NCI-H1694 treated with DMSO at 0.1 percent for 48 hours (cell line): ENCODE measurements around the gene RAD50.

Experiments used
- DNase-seq: peaks from one replicate; lab custom pipeline; 2025; lab: John Stamatoyannopoulos, UW

The RAD50 gene

GRCh38 chr5:132661231-132662003, 104.6 kb downstream of the RAD50 start:
- no peak for DNase-seq

GRCh38 chr5:132662004-132662401, 105.2 kb downstream of the RAD50 start:
- DNase-seq = no peak

DNA sequence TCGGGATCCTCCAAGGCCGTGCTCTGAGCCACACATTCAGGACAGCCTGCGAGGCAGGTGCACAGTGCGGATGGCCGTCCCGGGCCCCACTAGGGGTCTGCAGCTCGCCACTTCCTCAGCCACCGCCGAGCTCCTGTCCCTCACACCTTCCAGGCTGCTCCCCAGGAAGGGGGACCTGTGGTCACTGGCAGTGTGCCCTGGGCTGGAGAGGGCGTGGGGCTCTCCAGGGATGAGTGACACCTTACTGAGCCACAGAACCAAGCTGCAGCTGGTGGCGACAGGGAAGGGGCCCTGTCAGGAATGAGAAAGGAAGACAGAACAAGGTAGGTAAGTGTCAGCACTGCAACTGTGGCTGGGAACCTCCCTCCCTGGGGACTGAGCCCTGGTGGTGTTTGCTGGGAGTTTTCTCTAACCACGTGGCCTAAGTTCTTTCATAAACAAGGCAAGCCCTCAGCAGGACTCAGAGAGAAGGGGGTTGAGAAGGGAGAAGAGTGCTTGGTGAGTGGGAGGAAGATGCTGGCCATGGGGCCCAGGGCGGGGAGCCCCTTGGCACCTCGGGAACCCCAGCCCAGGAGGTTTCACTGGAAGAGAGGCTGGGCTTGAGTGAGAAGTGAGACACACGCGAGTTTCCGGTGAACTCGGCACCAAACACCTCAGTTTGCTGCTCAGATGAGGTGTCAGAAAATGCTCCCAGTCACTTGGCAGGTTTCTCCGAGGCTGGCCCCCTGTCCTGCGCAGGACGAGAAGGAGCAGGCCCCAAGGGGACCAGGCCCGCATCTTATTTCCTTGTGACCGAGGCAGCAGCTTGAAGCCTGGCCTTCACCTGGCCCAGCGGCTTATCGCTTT, 106.4 kb downstream of the RAD50 start:
- no peak for DNase-seq

DNA sequence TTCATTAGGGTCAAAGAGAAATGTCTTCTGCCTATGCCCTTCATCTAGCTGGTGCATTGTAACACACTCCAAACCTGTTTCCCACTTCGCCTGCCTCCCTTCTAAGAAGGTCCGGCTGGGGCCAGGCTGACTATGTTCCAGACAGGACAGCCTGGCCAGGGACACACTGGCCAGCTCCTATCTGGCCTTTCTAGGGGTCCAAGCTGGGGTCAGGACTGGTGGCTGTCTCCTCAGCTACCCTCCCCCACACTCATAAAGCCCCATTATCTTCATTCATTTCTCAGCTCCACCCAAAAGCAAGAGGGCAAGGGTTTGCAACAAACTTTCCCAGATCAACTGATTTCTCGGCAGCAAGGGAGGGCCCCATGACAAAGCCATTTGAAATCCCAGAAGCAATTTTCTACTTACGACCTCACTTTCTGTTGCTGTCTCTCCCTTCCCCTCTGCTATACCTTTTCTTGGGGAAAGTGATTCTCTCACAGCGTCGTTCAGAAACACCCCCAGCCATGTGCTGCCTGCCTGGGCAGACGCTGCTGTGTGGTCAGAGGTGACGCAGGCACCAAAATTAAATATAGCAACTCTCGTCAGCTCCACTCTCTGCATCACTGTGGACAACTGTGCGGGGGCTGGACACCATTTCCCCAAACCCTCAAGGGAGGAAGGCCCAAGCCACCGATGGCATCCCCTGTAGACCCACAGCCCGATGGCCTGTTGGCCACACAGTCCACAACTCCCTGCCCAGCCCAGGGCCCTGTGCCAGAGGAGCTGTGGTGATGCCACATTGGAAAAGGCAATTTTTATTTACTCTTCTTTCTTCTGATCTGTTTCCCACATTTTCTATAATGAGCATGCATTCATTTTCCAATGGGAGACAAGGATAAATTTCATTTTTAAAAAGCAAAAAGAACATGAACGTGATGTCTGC, 107.3 kb downstream of the RAD50 start:
- DNase-seq = no peak

DNA sequence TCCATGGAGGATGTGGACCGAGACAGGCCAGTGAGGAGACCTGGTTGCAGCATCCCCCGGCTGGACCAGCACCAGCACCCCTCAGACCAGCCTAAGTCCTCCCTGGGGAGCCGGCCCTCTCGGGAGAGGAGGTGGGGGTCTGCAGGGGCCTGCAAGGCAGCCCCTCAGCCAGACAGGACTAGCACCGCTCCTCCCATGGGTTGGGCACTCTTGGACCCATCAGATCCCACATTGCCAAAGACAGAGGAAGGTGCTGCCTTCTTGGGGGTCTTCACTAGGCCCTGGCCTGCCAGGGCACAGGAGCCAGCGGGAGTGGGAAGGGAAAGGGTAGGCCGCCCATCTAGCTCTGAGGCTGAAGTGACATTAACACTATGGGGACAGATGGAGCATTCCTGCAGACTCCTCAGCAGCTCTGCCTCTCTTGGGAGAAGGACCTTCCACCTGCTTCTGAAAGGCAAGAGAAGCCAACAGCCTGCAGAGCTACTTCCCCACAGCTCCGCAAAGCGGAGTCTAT, 108.0 kb downstream of the RAD50 start:
- DNase-seq = no peak

DNA sequence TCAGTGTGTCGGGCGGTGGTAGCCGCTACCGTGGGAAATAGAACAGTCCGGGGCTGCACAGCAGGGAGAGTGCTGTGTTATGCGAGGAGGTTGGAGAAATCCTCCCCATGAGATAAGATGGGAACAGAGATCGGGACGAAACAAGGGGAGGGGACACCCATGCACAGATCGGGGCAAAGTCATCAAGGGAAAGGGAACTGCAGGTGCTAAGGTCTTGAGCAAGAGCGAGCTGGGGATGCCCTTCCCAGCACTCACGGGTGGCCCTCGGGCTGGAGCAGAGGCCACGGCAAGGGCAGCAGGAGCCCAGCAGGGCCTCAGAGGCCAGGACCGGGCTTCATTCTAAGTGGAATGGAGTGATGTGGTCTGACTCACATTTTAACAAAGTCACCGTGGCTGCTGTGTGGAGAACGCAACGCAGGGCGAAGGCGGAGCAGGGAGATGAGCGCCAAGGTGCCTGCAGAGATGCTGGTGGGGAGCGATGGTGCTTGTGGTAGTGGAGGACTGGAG, 108.8 kb downstream of the RAD50 start:
- no peak for DNase-seq

DNA sequence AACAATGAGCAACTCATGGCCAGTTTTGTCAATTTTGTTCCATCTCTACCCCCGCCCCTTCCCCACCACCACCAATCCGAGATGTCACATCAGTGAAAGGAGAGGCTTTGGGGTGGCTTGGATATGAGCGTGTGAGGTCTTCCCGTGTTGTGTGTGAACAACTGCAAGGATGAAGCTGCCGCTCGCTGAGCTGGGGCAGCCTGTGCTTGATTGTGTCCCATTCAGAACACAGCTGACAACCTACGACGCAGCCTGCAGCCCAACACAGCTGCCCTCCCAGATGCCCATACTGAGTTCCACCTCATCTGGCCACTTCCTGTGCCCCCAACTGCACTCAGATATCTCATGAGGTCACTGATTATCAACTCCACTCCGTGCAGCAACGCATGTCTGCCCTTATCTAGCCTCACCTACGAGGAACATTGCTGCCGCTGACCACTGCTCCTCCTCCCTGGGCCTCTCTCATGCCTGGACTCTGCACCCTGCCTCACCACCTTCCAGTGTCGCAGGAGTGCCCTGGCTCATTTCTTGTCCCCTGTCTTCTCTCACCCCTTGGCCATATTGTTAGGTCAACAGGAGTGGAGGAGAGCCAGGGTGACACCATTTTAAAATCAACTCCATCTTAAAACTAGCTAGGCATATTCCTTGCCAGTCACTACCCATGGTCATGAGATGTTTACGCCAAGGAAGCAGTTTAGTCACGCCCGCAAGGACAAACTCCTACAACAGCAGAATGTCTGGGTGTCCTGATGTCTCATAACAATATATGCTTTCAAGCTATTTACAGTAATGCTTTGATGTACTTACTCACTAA, 109.7 kb downstream of the RAD50 start:
- DNase-seq = no peak

DNA sequence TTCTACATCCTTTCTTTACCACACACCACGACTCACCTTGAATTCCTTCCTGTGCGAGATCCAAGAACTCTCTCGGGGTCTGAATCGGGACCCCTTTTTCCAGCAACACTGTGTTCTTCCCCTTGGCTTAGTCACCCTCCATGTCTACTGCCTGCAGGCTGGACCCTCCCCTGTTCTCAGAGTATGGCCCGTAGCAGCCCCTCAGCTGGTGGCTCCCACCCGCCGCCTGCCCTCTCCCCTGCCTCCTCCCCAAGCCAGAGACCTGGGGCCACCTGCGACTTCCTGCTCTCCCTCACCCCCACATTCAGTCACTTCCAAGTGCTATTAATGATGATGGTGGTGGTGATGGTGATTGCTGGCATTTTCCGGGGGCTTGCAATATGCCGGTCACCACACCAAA, 110.5 kb downstream of the RAD50 start:
- DNase-seq = no peak

DNA sequence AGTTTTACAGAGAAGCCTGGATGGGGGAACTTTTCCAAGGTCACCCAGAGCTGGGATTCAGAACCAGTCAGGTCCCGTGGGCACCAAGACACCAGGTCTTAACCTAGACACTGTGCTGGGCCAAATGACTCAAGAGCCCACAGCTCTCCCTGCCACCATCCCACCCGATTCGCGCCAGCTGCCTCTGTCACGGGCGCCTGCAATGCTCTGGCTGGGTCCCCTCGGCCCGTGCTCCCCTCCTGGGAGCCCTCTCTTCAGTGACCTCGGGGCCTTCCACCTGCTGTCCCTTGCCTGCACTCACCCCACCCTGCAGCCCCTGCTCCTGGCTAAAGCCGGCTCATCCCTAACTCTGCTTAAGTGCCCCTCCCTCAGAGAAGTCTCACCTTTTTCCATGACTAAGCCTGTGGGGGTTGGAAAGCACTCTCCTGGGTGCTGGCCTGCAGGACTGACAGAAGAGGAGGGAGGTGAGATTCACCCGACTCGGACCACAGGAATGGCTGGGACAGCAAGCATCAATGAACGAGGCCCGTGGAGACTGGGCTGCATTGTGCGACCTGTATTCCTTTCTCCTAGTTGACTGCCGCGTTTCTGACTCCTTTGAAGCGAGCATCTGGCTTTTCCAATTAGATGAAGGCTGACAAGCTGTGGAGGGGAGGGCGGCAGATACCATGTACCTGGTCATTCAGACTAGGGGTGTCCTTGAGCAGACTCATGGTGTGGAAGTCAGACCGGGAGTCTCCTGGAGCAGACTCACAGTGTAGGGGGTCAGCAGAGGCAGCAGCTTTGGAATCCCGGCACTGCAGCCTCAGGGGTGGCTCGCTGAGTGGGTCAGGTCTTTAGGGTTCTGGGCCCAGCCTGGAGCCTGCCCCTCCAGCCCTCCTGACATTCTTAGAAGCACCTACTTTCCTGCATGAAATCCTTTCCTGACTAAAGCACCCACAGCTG, 111.3 kb downstream of the RAD50 start:
- no peak for DNase-seq

- DNase-seq = no peak
These were observed 112.1 kb downstream of the RAD50 start for GRCh38 chr5:132668706-132669454.

DNA sequence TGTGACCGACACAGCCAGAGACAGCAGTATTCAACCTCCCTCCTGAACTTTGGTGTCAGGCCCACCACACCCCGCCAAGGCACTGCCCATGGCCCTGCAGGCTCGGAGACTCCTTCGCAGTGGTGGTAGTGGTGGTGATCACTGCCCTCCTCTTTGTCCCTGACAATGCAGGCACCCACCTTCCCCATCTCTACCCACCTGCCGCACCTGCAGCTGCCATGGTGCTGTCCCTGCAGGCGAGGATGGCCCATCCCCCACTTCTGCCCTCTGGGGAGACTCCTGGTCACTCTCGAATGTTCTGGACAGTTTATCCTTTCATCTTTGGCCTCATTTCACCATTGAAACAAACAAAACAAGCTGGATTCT, 112.7 kb downstream of the RAD50 start:
- no peak for DNase-seq

GRCh38 chr5:132669966-132670882, 113.4 kb downstream of the RAD50 start:
- DNase-seq = no peak

GRCh38 chr5:132671000-132671399, 114.2 kb downstream of the RAD50 start:
- no peak for DNase-seq

DNA sequence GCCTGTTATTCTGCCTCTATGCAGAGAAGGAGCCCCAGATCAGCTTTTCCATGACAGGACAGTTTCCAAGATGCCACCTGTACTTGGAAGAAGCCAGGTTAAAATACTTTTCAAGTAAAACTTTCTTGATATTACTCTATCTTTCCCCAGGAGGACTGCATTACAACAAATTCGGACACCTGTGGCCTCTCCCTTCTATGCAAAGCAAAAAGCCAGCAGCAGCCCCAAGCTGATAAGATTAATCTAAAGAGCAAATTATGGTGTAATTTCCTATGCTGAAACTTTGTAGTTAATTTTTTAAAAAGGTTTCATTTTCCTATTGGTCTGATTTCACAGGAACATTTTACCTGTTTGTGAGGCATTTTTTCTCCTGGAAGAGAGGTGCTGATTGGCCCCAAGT, 116.7 kb downstream of the RAD50 start:
- DNase-seq = no peak

DNA sequence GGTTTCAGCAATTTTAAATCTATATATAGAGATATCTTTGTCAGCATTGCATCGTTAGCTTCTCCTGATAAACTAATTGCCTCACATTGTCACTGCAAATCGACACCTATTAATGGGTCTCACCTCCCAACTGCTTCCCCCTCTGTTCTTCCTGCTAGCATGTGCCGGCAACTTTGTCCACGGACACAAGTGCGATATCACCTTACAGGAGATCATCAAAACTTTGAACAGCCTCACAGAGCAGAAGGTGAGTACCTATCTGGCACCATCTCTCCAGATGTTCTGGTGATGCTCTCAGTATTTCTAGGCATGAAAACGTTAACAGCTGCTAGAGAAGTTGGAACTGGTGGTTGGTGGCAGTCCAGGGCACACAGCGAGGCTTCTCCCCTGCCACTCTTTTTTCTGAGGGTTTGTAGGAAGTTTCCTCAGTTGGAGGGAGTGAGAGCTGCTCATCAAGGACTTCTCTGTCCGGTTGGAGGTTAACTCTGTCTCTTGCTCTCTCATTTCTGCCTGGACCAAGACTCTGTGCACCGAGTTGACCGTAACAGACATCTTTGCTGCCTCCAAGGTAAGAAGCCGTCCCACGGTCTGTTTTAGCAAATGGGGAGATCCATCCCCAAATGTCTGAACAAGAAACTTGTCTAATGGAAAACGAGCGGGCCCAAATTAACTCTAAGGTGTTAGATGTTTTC, 117.3 kb downstream of the RAD50 start, which contains the start of gene IL4:
IL4 (plus strand) TSS at position 51 of the 692 bp plus-strand sequence; CDS start at position 113, 62 bp downstream.
- DNase-seq = no peak

- no peak for DNase-seq
These were observed 118.1 kb downstream of the RAD50 start for GRCh38 chr5:132674671-132675506.
